Ovary (tissue), 9 donors: Measurements from ENCODE around the gene TAS2R40. TPM values are rescaled to one million over a fixed set of nuclear protein-coding genes. Genes with fewer than 3 reads are reported as not detected.

Source experiments
- DNase-seq, 5 donors: peaks; one replicate each; pipeline ENCODE4 v3.0.0-alpha.2; 2019 to 2020
- H3K27ac ChIP-seq, 2 donors: fragments of 200-600 bp; one replicate each; pipeline versions ENCODE4 v1.5.1 to v1.8.0; 2019 to 2022
- H3K27me3 ChIP-seq: fragments of 200-600 bp; one replicate; pipeline ENCODE4 v1.8.0; 2022
- H3K36me3 ChIP-seq: fragments of 200-600 bp; sonication (generic); one replicate; pipeline ENCODE4 v1.5.1; 2019
- H3K4me1 ChIP-seq: one replicate; pipeline ENCODE4 v1.8.1; 2013; ENCODE audit warnings: mild to moderate bottlenecking, moderate library complexity; ENCODE audit not compliant: insufficient read depth
- H3K4me3 ChIP-seq: fragments of 200-600 bp; sonication (generic); one replicate; pipeline ENCODE4 v1.5.1; 2017
- H3K9me3 ChIP-seq, 2 donors: fragments of 200-600 bp in 1 of 2; sonication (generic) in 1 of 2; one replicate each; pipeline versions ENCODE4 v1.5.1 to v1.8.1; 2013 to 2019; ENCODE audit warnings: mild to moderate bottlenecking in 1 of 2, moderate library complexity in 1 of 2
- EP300 ChIP-seq: sonication (generic); formaldehyde crosslinking; IDR thresholded peaks from one replicate; pipeline ENCODE4 v1.6.1; 2017; ENCODE audit warnings: antibody characterized with exemption
- POLR2A ChIP-seq: fragments of 450-650 bp; IDR thresholded peaks from one replicate; pipeline ENCODE4 v1.6.1; 2017; ENCODE audit warnings: antibody characterized with exemption, mild to moderate bottlenecking, moderate library complexity
- WGBS, 3 donors: extraction: QIAGEN DNeasy Blood & Tissue Kit in 1 of 3; methylation state at CpG; one replicate each; pipeline versions ENCODE4 v1.1.5 to v1.1.7; 2013 to 2017; 5-methylcytosine and 5-hydroxymethylcytosine counted together
- intact Hi-C, 4 donors: fragments of 100-400 bp; cut with DNase I; formaldehyde crosslinking; loops; one replicate each; pipeline versions ENCODE4 v1.11.0 to v1.15.1; 2022 to 2023
- polyA plus RNA-seq, 2 donors: library from polyadenylated mRNA; stranded (reverse); fragments of 200-250 nt in 1 of 2; fragments of 350-450 nt in 1 of 2; fragmentation: Illumina TruSeq in 1 of 2; extraction: RNeasy Lipid Tissue Mini Kit (QIAGEN cat#74804) in 1 of 2; gene quantifications; one replicate each; pipeline ENCODE4 v1.2.3, GENCODE V29; 2013 to 2014
- total RNA-seq, 7 donors: library from RNA; depleted of rRNA in 2 of 7; stranded (reverse); fragments of >200 nt in 2 of 7; fragmentation: NEBNext Ultra II Directional in 3 of 7; extraction: Animal tissue kit (Norgen Biotek cat#: 25700) in 3 of 7; gene quantifications; one replicate each; pipeline versions ENCODE4 v1.1.0 to v1.2.4, GENCODE V29; 2016 to 2023
- TF ChIP-seq, protein P1 (sequence below), 3 donors: fragments of 450-650 bp in 2 of 3; fragments of 200-600 bp in 1 of 3; IDR thresholded peaks; one replicate each; pipeline versions ENCODE4 v1.5.1 to v1.8.0; 2016 to 2022; ENCODE audit warnings: antibody characterized with exemption in 3 of 3, mild to moderate bottlenecking in 1 of 3
- donor health status: DM: no; HTN: no; CAD: no; lungs with moderate emphysema.
- donor health status: DM: no; HTN: no; CAD: no.
- donor health status: Bipolar disorder and iron deficiency.
- donor health status: DM: yes; HTN: yes; CAD: no.
- donor health status: DM: no; HTN: no; CAD: no.
- donor health status: DM: yes; HTN: yes; CAD: no.

TAS2R40 gene
- total and polyA plus RNA-seq, 9 donors: not detected

DNA sequence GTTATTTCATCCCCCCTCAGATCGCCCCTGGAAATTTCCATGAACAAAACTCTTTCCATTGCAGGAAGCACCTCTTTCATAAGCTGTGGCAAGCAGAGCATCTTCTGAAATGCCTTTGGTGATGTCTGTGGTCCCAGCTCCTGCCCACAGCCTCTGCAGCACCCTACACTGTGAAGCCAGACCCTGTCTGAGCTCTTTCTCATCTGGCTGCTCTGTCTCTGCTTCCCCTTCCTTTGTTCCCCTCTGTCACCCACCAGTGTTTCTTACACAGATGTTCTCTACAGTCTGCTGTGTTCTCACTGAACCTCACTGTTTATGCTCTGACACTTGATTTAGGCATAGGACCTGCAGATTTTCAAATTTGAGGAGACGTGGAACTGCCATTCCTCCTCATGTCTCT is 40.5 kb upstream of the TAS2R40 start:
- H3K4me3 ChIP-seq: no peak overlapping the region
- intact Hi-C loops: no loop called here
- 73 to 89% (median 75%) methylated on average over 2 of the region's 2 CpGs for WGBS, 3 donors
- H3K27me3 ChIP-seq: no peaks in the 10 kb centered on the region
- no peaks in the 10 kb centered on the region for H3K36me3 ChIP-seq
- no peaks in the 10 kb centered on the region for H3K9me3 ChIP-seq
- no peak for TF ChIP-seq EP300
- TF ChIP-seq, protein P1, sequence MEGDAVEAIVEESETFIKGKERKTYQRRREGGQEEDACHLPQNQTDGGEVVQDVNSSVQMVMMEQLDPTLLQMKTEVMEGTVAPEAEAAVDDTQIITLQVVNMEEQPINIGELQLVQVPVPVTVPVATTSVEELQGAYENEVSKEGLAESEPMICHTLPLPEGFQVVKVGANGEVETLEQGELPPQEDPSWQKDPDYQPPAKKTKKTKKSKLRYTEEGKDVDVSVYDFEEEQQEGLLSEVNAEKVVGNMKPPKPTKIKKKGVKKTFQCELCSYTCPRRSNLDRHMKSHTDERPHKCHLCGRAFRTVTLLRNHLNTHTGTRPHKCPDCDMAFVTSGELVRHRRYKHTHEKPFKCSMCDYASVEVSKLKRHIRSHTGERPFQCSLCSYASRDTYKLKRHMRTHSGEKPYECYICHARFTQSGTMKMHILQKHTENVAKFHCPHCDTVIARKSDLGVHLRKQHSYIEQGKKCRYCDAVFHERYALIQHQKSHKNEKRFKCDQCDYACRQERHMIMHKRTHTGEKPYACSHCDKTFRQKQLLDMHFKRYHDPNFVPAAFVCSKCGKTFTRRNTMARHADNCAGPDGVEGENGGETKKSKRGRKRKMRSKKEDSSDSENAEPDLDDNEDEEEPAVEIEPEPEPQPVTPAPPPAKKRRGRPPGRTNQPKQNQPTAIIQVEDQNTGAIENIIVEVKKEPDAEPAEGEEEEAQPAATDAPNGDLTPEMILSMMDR (IDR thresholded peaks at IDR 0.05): no peak
- no peak for TF ChIP-seq POLR2A
- H3K4me1 ChIP-seq: no peaks in the 10 kb centered on the region
- H3K27ac ChIP-seq: no peak overlapping the region
- DNase-seq: no peak

DNA sequence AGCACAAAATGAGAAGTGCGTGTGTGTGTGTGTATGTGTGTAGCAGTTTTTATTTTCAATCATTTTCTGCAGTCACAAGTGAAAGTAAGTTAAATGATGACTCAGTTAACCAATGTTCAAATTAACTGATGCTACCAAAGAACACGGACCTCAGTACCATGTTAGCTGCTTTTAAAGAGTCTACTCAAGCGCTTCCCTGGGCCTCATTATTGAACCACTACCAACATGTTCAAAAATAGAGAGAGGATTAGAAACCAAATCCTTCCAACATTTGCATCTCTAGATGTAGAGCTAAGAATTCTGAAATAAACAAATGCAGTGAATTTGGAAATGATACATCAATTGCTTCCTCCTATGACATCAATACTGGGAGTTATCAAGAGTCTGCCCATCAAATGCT is 38.8 kb upstream of the TAS2R40 start, which contains the start of gene TAS2R39:
TAS2R39 (plus strand) TSS at position 396 of the 400 bp plus-strand sequence; CDS start at position 396, 0 bp downstream.
- no peak within 1 kb of the TSS for H3K4me3 ChIP-seq
- no peaks in the 10 kb centered on the region for H3K36me3 ChIP-seq
- H3K4me1 ChIP-seq: no peaks in the 10 kb centered on the region
- no peak for DNase-seq
- WGBS, 3 donors: 83 to 90% (median 86%) methylated on average over 3 of the region's 3 CpGs
- no peak for TF ChIP-seq POLR2A
- no peak for TF ChIP-seq EP300
- TF ChIP-seq, protein P1 (IDR thresholded peaks at IDR 0.05): no peak
- no peaks in the 10 kb centered on the region for H3K9me3 ChIP-seq
- H3K27me3 ChIP-seq: no peaks in the 10 kb centered on the region
- intact Hi-C loops: no loop called here
- H3K27ac ChIP-seq: no peak within 1 kb of the TSS

DNA sequence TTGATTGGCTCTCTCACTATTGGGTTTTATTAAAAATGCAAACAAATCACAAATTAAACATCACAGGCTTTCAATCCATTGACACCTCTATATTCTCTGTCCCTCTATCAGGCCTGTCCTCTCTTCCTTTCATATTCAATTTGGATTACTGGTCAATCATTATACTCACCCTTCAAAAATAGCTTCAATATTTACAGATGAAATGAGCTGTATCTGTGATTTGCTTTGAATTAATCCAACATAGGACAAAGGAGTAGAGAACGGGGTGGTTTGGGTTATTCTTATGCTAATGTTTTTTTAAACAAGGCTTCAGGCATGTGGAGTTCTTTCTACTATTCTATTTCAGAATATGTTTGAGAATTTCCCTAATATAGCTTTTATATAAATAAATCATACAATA is 36.3 kb upstream of the TAS2R40 start:
- Histone ChIP-seq H3K27ac (no peak overlapping the region), H3K4me3 (no peak overlapping the region), H3K9me3 (no peaks in the 10 kb centered on the region), H3K4me1 (no peaks in the 10 kb centered on the region), H3K27me3 (no peaks in the 10 kb centered on the region), H3K36me3 (no peaks in the 10 kb centered on the region)
- DNase-seq: no peak
- intact Hi-C loops: no loop called here
- TF ChIP-seq EP300 (no peak), POLR2A (no peak)
- TF ChIP-seq, protein P1 (IDR thresholded peaks at IDR 0.05): no peak
- 41 to 47% (median 45%) methylated on average over 1 of the region's 1 CpG for WGBS, 3 donors

DNA sequence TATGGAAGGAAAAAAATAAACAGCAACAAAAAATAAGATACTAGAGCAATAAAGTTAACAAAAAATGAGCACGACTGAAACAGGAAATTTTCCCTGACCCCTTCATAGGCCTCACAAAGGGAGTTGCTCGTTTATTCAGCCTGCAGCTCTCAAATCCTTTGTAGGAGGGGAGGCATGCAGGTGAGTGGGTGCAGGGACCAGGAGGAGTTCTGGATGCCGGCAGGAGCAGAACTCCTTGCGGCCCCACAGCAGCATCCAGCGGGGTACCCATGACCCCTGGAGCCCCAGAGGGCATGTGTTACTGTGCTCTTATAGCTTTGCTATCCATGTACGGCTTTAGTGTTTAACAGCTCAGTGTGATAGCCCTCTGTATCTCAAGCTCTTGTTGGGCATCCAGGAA is 32.8 kb upstream of the TAS2R40 start:
- no peak for TF ChIP-seq EP300
- no peak for TF ChIP-seq POLR2A
- TF ChIP-seq, protein P1 (IDR thresholded peaks at IDR 0.05): no peak
- Histone ChIP-seq H3K4me1 (no peaks in the 10 kb centered on the region), H3K27me3 (no peaks in the 10 kb centered on the region), H3K9me3 (no peaks in the 10 kb centered on the region), H3K4me3 (no peak overlapping the region), H3K36me3 (no peaks in the 10 kb centered on the region), H3K27ac (no peak overlapping the region)
- intact Hi-C loops: no loop called here
- no peak for DNase-seq
- WGBS, 3 donors: 34 to 46% (median 37%) methylated on average over 6 of the region's 6 CpGs
